HG03135 (cell line): ENCODE data around the gene TTC39C.
A peak's percentile ranks its signal among the peaks of the same experiment; 100 is the strongest.
"Not testable (repeated sequence)": the region's sequence is repeated elsewhere in the genome, so short reads cannot be mapped to it uniquely, and the experiment has no call there.

Experiments used
- ATAC-seq: cut with Tn5 transposase; IDR thresholded peaks from one replicate; pipeline ENCODE4 v1.9.1; 2021; ENCODE audit warnings: mild to moderate bottlenecking, moderate library complexity; ENCODE audit not compliant: unreplicated experiment

Gene TTC39C

GRCh38 chr18:24118750-24119577 is 104.4 kb downstream of the TTC39C start:
- peak; percentile 70 for ATAC-seq

- no peak for ATAC-seq
Measured at GRCh38 chr18:24120676-24121075, 106.1 kb downstream of the TTC39C start.

- ATAC-seq = no peak
Measured at GRCh38 chr18:24121625-24122024, 107.1 kb downstream of the TTC39C start.

- no peak for ATAC-seq
Measured at GRCh38 chr18:24126155-24126961, 111.8 kb downstream of the TTC39C start.

GRCh38 chr18:24127735-24128134 is 113.2 kb downstream of the TTC39C start:
- ATAC-seq = no peak

- ATAC-seq = no peak
Measured at GRCh38 chr18:24128700-24129099, 114.1 kb downstream of the TTC39C start.

GRCh38 chr18:24130494-24130893 is 115.9 kb downstream of the TTC39C start:
- no peak for ATAC-seq

- ATAC-seq = no peak
Measured at GRCh38 chr18:24136967-24137373, 122.4 kb downstream of the TTC39C start.

GRCh38 chr18:24138409-24138788 is 123.8 kb downstream of the TTC39C start:
- no peak for ATAC-seq

- peak; percentile 90 for ATAC-seq
Measured at GRCh38 chr18:24138789-24139616, 124.4 kb downstream of the TTC39C start, which contains the start of gene CABYR. TSS of gene CABYR (plus strand) at chr18:24139062. CDS start at chr18:24143115, 4,053 bp downstream.

GRCh38 chr18:24140697-24141096 is 126.1 kb downstream of the TTC39C start:
- ATAC-seq = no peak

GRCh38 chr18:24142376-24142775 is 127.8 kb downstream of the TTC39C start:
- no peak for ATAC-seq

- not testable (repeated sequence) for ATAC-seq
Measured at GRCh38 chr18:24149591-24149990, 135.0 kb downstream of the TTC39C start.

GRCh38 chr18:24153397-24153796 is 138.8 kb downstream of the TTC39C start:
- ATAC-seq = no peak

GRCh38 chr18:24157855-24158254 is 143.3 kb downstream of the TTC39C start:
- no peak for ATAC-seq

GRCh38 chr18:24160086-24160485 is 145.5 kb downstream of the TTC39C start:
- no peak for ATAC-seq

GRCh38 chr18:24161304-24161703 is 146.8 kb downstream of the TTC39C start:
- ATAC-seq = no peak

- ATAC-seq = no peak
Measured at GRCh38 chr18:24168496-24168895, 153.9 kb downstream of the TTC39C start.

- no peak for ATAC-seq
Measured at GRCh38 chr18:24170360-24170759, 155.8 kb downstream of the TTC39C start.

GRCh38 chr18:24173997-24174396 is 159.4 kb downstream of the TTC39C start:
- no peak for ATAC-seq
